Left hindlimb (tissue), 1 donor: ENCODE results near the gene GJB3.
A peak's percentile ranks its signal among the peaks of the same experiment; 100 is the strongest.
"Not testable (repeated sequence)": the region's sequence is repeated elsewhere in the genome, so short reads cannot be mapped to it uniquely, and the experiment has no call there.

Experiments used
- DNase-seq: peaks from one replicate; pipeline ENCODE4 v3.0.0-alpha.2; 2018

The GJB3 gene

DNA sequence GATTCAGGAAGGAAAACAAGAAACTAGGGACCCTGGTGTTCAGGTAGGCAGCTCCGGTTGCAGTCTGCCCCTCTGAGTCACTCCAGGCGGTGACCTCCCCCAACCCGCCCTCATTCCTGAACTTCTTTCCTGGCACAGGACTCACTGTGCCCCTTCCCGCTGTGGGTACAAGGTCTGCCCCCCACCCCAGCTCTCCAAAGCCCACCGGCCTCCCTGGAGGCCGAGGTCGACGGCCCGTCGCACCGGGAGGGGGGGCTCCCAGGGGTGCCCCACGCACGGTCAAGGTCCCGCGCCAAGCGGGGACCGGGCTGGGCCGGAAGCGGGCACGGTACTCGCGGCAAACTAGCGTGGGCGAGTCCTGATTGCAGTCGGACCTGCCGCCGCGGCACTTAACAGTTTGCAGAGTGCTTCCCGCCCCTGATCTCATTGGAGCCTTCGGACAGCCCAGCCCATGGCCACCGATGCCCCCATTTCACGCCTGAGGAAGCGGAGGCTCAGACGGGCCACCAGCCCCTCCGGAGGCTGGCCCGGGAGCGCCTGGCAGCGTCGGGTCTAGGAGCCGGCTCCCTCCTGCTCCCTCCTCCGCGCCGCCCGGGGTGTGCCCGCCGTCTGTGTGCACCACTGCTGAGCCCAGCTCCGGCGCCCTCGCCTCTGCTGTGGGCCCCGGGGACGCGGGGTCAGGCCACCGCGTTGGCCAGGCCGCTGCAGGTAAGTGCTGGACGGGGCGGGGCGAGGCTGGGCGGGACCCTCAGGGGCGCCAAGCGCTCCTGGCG is at the start of gene GJB3:
Gene GJB3 (plus strand): TSS at position 144 of the 773 bp plus-strand sequence. CDS start 3,549 bp downstream, outside the sequence.
- no peak for DNase-seq

DNA sequence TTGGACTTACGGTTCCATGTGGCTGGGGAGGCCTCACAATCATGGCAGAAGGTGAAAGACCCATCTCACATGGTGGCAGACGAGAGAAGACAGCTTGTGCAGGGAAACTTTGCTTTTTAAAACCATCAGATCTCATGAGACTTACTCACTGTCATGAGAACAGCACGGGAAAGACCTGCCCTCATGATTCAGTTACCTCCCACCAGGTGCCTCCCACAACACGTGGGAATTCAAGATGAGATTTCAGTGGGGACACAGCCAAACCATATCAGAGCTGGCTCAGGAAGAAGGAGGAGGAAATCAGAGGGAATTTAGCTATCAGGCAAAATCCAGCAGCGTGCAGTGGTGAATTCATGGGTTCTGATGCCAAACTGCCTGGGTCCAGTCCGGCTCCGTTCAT is 48.2 kb upstream of the GJB3 start:
- not testable (repeated sequence) for DNase-seq

DNA sequence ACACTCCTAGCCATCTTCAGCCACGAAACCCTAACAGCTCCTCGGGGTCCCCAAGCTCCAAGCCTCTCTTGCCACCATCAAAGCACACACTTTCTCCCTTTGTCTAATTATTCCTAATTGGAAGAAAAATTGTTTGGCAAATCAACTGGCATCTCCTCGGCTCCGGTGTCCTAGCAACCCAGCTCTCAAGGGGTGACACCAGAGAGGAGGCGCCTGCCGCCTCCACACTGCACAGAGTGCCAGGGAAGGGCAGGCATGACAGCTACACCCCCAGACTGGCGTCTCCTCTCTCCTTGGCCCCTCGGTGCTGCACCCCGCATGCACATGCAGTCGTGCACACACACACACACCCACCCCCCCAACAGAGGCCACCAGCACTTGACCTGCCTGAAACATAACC is 44.3 kb upstream of the GJB3 start:
- DNase-seq: no peak

DNA sequence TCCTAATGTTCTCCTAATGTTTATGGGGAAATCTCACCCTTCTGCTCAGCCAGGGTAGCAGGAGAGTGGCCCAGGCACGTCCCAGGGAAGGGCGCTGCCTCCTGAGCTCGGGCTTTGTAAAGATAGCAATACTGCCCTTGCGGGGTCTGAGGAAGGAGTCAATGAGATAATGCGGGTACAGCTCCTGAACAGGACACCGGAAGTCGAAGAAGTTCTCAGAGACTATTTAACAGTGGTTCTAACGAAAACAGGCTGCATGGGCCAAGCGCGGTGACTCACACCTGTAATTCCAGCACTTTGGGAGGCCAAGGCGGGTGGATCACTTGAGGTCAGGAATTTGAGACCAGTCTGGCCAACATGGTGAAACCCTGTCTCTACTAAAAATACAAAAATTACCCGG is 43.8 kb upstream of the GJB3 start:
- DNase-seq: not testable (repeated sequence)

DNA sequence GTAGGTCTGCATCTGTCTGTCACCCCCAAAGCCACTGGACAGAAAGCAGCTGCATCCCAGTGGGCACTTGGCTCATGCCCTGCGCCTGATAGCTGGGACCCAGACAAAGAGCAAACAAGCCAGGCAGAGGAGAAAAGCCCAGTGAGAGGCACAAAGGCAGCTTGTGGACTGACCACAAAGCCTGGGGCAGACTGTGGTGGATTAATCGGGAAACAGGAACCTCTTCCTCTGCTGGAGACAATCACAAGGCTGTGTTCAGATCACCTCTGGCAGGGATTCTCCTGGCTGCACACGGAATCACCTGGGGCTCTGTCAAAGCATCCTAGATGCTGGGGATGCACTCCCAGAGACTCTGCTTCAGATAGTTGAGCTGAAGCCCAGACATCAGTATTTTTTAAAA is 41.4 kb upstream of the GJB3 start:
- DNase-seq: no peak

DNA sequence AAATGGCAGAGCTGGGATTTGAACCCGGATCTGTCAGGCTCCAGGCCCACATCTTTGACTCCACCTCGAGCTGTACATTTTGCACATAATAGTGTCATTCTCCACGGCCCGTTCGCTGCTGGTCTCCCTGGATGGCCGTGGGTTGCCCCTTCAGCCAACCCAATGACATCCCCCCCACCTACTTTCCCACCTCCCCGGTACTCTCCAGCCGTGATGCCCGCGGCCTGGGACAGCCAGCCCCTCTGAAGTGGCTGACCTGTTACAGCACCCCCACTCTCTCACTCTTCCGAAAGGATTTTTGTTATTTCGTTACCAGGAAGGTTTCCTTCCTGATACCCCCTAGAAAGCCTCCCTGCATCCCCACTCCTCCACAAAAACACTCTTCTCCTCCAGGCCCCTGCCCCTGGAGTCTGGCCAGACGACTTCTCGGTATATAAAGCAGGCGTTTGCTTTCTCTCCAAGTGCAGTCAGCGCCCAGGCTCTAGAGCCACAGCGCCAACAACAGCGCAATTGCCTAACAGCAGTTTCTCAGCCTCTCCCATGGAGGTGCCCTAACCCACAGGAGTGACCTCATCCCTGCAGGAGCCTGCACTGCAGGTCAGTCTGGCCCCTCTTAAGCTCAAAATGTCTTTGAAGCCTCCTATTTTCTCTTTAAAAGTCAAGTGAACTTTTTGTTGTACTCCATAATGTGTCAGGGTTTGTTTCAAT is 40.7 kb upstream of the GJB3 start:
- no peak for DNase-seq

DNA sequence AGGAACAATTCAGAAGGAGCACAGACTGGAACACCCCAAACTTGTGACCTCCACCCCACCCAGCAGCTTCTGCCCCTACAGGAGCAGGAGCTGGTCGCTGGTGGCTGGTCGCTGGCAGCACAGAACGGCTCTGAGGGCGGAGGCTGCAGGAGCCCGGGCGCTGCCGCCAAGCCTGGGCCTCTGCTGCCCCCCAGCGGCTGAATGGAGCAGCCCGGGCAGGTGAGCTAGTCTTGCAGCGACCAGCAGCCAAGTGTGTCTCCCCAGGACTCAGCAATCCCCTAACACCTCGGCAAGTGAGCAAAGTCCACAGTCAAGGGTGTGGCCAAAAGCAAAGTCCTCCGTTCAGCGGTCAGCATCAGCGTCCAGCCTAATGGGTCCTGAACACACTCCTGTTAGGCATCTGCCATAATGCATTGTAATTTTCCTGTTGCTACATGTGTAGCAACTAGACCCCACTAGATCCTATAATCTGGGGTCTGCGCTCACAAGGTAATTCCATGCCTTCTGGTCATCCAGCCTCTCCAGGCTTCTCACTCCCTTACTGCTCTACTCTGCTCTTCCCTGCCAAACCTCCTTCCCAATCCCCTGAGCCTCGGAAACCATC is 38.2 kb upstream of the GJB3 start:
- DNase-seq: peak; percentile 67

DNA sequence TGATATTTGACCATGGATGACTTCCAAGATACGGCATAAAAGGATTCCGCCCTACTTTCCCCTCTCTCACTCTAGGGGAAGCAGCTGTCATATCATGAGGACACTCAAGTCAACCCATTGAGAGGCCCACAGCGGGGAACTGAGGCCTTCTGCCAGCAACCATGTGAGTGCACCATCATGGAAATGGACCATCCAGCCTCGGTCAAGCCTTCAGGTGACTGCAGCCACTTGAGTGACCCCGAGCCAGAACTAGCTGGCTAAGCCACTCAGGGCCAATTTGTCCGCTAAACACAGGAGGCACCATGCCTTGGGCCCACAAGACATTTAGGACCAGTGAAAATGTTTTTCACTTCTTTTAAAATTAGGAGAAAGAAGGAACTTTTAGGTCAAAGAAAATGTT is 37.2 kb upstream of the GJB3 start:
- DNase-seq: no peak

DNA sequence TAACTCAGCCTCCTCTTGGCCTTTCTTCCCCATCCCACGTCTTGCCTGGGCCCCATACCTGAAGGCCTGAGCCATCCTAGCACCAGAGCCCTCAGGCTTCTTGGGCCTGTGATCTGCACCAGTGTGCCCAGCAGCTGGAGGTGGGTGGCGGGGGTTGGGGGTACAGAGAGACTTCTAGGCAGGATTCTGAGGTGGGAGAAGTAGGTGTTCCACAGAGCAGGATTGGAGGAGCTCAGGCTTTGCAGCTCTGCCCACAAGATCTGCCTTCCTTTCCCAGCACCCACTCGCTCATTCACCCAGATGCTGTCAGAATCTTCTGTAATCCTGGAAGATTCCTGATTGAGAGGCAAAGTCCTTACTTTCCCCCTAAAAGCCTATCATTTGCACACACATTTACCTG is 36.2 kb upstream of the GJB3 start:
- DNase-seq: no peak

DNA sequence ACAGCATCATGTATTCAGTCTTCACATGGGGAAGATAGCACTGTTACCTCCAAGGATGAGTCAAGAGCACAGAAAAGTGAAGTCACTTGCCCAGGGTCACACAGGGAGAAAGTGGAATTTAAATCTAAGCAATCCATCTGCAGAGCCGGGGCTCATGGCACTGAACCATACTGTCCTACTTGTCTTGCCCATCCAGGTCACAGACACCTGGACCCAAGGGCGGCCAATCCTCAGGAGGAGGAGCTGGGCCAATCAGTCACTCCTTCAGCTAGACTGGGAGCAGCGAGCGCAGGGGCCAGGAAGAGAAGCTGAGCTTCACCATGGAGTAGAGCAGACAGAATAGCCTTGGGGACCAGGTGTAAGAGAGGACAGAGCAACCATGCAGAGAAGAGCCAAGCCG is 35.3 kb upstream of the GJB3 start:
- DNase-seq: no peak

DNA sequence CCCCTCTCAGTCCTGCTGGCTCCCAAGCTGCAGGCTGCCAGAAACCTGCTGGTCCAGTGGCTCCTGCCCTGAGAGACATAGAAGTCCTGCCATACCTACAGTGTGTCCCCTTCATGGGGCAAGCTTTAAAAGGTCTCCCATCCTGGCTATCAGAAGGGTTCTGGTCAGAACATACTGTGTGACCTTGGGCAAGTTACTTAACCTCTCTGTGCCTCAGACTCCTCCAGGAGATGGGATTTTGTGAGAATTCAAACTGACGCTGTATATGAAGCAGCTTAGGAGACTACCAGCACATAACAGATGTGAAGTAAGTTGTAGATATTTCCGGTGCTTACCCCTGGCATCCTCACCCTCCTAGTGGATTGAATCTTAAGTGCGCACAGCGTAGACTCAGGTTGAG is 34.9 kb upstream of the GJB3 start:
- no peak for DNase-seq

DNA sequence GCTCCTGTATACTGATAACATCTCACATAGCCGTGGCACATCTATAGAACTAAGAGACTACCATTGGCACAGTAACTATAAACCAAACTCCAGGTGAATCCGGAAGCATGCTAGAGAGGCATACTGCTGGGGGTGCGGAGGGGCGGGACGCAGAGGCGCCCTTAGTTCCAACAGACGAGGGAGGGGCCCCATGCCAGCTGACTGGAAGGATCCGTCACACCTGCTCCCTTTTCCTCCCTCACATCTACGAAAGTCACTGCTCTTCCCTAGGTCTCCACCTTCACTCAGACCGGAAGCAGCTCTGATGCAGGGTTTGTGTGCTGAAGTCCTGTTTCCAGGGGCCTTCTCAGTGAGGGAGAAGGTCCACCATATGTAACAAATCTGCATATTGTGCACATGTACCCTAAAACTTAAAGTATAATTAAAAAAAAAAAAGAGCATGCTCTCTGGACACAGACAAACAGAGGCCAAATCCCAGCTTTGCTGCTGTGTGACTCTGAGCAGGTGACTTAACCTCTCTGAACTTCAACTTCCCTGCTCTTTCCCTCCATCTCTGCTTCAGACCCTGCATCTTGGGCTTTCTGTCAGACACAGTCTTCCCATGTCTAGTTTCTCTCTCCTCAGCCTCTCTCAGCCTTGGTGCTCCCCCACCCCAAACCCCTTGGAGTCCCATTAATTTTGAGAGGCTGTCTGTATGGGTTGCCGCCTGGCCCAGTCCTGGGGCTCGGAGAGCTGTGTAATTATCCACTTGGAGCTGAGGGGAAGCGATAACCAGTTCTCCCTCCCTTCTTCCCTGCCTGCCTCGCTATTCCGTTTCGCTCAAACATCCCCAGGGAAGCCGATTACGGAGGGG is 34.0 kb upstream of the GJB3 start:
- DNase-seq: no peak

DNA sequence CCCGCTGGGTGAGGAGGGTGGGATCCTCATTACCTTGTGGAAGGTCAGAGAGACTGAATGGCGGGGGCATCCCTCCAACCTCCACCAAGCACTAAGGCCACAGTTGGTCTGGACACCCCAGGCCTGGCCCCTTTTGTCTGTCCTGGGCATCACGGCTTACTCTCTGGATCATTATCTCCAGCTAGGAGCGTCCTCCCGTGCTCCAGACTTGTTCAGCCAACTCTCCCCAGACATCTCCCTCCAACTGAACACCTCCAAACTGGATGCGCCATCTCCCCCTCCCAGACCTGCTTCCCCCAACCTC is 33.4 kb upstream of the GJB3 start:
- DNase-seq: no peak

DNA sequence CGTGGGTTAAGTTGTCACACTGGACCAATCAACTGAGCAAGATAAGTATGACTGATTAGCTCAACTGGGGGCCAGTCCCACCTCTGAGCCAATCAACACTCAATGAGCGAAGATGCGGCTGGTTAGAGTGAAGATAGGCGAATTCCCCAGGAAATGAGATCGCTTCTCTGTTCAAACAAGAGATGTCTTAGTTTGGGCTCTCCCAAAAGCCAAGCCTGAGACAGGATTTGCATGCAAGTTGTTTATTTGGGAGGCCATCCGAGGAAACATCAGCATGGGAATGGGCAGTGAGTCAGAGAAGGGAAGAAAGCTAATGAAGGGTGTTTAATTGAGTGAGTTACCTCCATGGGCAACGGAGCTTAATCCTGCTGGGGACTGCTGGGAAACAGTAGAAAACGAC is 31.0 kb upstream of the GJB3 start:
- DNase-seq: no peak

DNA sequence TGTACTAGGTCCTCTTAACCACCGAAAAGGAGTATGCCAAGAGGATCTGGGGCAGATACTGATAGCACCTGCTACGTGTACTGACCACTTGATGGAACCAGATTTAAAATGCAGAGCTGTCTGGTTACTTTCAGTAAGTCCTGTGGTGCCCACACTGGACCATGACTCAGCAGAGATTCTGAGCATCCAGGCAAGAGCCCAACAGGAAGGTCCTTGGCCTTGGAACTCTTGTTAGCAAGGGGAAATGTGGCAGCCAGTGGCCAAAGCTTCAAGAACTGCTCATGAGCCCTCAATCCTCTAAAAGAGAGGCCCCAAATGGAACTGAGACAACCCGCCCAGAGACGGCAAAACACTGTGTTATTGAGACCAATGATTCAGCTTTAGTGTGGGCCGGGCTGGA is 30.4 kb upstream of the GJB3 start:
- DNase-seq: no peak

DNA sequence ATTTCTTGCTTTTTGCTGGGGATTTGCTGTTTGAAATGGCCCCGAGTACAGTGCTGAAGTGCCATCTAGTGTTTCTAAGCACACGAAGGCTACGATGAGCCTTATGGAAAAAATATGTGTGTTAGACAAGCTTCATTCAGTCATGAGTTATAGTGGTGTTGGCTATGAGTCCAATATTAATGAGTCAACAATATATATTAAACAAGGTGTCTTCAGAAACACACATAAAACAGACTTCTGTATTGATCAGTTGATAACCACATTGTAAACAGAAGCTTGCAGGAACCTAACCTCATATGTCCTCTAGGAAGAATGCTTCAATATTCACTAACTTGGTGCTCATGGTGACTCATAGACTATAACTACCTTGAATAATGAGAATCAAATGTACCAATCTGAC is 27.9 kb upstream of the GJB3 start:
- DNase-seq: no peak

DNA sequence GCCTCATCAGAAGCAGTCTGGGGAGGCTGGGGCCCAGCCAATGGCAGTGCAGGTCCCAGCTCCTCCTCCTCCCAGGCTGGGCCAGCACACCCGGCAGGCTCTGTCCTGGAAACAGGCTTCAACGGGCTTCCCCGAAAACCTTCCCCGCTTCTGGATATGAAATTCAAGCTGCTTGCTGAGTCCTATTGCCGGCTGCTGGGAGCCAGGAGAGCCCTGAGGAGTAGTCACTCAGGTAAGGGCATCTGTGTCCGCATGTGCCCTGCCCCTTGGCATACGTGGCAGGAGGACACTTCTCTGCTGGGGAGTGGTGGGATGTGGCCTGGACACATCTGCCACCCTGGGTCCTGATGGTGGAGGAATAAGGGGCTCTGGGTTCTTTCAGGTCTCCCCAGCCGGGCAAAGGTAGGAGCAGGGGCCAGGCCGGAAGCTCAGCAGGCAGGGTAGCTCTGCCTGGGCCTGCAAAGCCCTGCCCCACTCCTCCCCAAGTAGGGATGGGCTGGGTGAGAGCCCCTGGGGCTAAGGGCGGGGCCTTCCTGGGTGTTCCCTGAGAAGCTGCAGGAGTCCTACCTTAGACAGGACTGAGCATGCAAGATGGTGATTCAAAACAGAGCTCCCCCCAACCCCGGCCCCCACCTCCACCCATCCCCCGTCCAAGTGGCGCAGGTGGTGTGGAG is 25.9 kb upstream of the GJB3 start, which contains the start of gene GJB5:
Gene GJB5 (plus strand): TSS at position 84 of the 674 bp plus-strand sequence. CDS start 2,284 bp downstream, outside the sequence.
- no peak for DNase-seq

DNA sequence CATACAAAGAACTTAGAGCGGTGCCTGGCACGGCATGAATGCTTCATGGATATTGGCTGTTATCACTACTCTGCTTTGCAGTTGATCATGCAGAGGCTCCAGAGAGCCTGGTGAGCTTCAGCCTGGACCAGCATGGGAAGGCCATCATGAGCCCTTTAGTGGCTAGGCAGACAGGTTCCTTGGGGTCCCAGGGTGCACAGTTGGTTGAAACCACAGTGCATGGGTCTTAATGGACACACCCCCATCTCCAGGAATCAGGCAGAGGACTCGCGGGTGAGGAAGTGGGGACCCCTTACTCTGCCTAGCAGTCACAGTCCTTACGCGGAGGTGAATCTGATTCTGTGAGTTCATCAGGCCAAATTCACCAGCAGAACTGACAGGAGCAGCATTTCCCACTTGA is 25.1 kb upstream of the GJB3 start:
- no peak for DNase-seq

DNA sequence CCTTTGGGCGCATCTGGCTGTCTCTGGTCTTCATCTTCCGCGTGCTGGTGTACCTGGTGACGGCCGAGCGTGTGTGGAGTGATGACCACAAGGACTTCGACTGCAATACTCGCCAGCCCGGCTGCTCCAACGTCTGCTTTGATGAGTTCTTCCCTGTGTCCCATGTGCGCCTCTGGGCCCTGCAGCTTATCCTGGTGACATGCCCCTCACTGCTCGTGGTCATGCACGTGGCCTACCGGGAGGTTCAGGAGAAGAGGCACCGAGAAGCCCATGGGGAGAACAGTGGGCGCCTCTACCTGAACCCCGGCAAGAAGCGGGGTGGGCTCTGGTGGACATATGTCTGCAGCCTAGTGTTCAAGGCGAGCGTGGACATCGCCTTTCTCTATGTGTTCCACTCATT is 23.6 kb upstream of the GJB3 start:
- no peak for DNase-seq

DNA sequence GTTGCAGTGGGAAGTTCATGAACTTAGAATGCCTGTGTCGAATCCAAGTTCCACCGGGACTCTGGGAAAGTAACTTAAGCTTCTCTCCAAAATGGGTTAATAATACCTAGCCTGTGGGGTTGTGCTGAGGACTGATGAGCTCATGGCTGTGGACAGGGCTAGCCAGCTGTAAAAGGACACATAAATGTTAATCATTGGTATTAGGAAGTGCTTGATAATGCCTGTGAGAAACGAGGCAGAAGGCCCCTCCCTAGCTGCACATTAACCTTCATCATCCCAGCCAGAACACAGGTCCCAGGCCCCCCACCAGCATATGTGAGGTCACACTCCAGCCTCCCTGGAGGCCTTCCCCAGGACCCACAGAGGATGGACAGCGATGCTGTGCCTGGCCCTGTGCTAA is 22.3 kb upstream of the GJB3 start:
- no peak for DNase-seq

DNA sequence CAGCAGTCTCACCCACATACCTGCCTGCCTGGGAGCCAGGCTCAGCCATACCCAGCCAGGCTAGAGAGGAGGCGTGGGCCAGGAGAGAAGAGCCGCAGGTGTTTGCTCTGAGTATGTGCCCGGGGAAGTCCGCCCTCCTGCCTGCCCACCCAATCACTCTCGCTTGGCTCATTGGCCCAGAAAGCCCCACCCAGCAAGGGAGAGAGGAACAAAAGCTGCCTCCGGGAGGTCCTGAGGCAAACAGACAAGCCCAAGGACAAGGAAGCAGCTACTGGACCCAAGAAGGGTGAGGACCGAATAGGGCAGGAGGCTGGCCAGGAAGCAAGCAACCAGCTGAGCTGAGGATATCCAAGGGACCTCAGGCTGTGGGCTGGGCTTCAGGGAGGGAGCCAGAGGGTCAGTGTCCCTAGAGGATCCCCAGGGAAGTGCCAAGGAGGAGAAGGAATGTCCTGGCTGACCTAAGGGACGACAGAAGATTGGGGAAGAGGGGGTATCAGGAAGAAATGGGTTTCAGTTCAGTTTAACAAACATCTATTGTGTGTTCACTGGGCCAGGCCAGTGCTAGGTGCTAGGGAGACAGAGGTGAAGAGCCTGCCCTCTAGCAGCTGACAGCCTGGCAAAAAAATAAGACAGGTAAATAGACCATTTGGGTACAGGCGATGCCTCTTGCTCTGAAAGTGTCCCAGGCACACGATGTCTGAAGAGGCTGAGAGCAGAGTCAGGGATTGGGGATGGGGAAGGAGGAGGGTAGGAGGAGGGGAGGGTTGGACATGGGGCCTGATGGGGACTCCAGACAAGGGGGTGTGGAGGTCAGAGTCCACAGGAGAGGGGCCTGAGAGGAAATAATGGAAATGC is 21.3 kb upstream of the GJB3 start, which contains the start of gene GJB4:
Gene GJB4 (plus strand): TSS at position 238 of the 855 bp plus-strand sequence. CDS start 1,515 bp downstream, outside the sequence.
- no peak for DNase-seq
